DMS79 treated with DMSO at 0.1 percent for 48 hours (cell line): ENCODE data around the gene LRRC8A.
"Not testable (repeated sequence)": the region's sequence is repeated elsewhere in the genome, so short reads cannot be mapped to it uniquely, and the experiment has no call there.

Experiments used
- DNase-seq: peaks from one replicate; lab custom pipeline; 2025; lab: John Stamatoyannopoulos, UW

The LRRC8A gene

DNA sequence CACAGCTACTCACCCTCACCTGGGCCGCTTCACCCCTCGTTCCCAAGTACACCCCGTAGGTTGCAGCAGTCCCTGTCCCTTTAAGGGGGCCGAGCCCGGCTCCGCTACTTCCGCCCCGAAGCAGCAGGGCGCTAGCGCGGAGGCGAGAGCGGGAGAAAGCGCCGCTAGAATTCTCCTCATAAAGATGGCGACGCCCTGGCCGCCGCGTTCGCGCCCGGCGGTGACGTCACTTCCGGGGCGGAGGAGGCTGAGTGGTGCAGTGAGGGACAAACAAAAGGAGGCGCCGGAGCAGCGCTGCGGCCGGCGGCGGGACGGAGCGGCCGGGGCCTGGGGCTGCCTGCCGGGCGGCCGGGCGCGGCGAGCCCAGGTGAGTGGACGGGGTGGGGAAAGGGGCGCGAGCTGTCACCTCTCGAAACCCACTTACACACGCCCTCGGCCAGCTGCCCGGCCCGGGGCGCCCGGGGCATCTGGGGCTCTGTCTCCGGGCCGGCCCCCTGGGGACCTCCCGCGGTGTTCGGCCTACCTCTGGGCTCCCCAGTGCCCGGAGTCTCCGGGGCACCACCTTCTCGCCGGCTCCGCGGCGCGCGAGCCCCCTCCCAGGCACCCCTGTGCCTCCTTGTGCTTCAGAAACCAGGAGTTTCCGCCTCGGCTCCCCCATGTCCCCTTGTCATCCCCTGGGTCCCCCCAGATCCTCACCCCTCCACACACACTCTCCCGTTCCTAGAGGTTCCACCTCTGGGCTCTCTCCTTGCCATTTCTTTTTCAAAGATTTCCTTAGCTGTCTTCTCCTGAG is at the start of gene LRRC8A, which contains the start of gene KYAT1:
LRRC8A (plus strand) TSS at position 250 of the 793 bp plus-strand sequence. CDS start 25,032 bp downstream, outside the sequence.
KYAT1 (minus strand) TSS at position 67 of the 793 bp plus-strand sequence. CDS start 36,545 bp downstream, outside the sequence.
- peak; percentile 91 for DNase-seq

DNA sequence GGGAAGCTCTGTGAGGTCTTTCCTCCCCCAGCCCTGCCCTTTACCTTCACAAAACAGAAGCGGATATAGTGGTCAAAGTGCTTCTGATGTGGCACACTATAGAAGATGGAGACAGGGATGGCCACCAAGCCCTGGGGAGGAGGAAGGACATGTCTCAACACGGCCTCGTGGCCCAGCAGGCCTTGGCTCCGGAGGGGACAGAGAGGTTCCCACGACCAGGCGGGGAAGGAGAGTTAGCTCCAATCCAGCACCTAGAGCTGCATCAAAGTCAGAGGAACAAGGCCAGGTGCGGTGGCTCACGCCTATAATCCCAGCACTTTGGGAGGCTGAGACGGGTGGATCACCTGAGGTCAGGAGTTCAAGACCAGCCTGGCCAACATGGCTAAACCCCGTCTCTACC is 48.2 kb upstream of the LRRC8A start:
- no peak for DNase-seq

DNA sequence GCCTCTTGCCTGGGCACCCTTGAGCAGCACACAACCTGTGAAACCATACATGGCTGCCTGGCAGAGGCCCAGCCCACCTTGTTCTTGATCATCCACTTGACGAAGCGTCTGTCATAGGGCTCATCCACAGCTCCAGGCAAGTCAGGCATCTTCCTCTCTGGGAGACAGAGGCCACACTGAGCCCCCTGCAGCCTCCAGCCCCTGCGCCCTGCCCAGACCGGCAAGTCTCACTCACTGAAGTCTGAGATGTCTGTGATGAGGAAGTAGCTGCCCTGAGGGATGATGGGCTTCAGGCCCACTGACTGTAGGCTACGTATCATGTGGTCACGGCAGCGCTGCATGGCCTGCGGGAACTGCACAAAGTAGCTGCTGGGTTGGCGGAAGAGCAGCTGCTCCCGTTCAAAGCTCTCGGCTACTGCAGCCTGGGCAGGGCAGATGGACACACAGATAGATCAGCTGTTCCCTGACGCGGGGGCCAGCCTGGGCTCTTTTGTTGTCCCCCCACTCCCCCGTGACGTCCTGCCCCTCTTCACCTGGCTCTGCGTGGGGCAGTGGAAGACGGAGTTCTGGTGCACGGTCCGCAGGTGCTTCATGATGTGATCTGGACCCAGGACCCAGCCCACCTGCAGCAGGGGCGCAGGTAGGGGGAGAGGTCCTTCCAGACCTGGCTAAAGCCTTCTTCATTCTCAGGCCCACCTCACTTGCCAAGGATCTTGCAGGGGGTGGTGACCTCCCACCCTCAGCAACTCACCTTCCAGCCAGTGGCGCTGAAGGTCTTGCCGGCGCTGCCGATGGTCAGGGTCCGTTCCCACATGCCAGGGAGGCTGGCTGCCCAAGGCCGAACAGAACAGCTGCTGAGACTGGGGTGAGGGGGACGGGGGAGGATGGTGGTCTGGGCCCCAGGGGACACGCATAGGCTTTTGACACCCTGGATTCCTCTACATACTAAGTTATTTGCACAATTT is 46.4 kb upstream of the LRRC8A start:
- DNase-seq: no peak

DNA sequence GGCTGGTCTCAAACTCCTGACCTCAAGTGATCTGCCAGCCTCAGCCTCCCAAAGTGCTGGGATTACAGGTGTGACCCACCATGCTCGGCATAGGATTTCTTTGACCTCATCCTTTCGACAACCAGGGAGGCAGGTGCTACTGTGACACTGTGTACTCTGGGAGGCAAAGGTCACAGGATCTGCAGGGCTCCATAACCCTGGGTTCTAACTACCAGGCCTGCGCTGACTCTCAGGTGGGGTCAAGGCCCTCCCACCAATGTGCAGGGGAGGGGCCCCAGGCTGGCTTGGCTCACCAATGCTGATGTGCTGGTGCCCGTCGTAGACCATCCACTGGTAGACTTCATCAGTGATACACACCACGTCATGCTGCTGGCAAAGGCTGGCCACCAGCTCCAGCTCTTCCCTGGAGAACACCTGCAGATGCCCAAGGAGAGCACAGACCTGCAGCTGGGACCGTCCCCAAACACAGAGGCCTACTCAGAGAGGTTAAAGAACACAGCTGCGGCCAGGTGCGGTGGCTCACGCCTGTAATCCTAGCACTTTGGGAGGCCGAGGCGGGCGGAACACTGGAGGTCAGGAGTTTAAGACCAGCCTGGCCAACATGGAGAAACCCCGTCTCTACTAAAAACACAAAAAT is 45.3 kb upstream of the LRRC8A start:
- no peak for DNase-seq

DNA sequence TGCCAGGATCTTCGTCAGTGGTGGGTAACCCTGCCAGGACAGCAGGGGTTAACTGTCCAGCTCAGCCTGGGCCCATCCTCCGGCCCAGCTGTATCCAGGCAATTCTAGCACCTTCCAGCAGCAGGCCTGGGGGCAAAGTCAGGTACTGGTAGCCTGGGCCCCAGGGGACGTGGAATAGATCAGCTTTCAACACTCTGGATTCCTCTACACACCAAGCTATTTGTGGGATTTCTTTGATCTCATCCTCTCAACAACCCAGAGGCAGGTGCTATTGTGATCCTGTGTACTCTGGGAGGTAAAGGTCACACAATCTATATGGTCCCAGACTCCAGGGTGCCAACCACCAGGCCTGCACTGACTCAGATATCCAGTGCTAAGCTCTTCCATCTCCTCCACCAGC is 43.6 kb upstream of the LRRC8A start:
- no peak for DNase-seq

DNA sequence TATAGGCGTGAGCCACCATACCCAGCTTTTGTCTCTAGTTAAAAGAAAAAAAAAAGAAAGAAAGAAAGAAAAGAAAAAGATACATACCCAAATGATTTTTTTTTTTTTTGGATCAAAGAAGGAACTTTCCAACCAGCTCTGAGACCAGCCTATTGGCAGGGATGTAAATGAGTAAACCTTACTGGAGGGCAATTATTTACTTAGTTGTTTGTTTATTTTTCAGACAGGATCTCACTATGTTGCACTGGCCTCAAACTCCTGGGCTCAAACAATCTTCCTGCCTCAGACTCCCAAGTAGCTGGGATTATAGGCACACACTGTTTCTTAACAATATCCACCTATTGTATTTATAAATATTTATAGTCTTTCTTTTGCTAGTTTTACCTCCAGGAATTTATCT is 41.4 kb upstream of the LRRC8A start:
- no peak for DNase-seq

DNA sequence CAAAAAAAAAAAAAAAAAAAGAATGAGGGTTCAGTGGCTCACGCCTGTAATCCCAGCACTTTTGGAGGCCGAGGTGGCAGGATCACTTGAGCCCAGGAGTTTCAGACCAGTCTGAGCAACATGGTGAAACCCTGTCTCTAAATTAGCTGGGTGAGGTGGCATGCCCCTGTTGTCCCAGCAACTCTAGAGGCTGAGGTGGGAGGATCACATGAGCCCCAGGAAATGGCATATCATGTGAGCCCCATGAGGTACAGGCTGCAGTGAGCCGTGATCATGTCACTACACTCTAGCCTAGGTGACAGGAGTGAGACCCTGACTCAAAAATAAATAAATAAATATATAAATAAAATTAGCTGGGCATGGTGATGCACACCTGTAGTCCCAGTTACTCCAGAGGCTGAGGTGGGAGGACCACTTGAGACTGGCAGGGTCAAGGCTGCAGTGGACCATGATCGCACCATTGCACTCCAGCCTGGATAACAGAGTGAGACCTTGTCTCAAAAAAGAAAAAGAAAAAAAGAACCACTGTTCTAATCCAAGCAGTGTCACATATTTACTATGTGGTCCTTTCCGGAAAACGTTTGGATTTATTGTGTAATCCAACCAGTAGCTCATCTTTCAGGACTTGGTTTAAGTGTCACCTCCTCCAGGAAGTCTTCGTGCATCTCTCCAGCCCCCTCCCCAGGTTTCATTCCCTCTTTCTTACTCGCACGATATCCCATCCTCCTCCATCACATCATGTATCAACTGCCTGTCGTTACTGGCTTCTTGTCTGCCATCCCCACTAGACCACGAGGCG is 40.0 kb upstream of the LRRC8A start:
- DNase-seq: no peak

DNA sequence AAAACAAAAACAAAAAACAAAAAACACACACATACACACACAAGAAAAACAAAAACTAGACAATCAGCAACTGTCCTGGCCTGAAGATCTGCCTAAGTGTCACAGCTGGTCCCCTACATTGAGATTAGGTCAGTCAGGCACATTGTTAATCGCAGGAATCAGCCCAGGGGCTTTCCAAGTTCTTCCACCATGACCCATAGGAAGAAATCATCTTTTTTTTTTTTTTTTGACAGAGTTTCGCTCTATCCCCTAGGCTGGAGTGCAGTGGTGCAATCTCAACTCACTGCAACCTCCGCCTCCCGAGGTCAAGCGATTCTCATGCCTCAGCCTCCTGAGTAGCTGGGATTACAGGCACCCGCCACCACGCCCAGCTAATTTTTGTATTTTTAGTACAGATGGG is 38.8 kb upstream of the LRRC8A start:
- not testable (repeated sequence) for DNase-seq

DNA sequence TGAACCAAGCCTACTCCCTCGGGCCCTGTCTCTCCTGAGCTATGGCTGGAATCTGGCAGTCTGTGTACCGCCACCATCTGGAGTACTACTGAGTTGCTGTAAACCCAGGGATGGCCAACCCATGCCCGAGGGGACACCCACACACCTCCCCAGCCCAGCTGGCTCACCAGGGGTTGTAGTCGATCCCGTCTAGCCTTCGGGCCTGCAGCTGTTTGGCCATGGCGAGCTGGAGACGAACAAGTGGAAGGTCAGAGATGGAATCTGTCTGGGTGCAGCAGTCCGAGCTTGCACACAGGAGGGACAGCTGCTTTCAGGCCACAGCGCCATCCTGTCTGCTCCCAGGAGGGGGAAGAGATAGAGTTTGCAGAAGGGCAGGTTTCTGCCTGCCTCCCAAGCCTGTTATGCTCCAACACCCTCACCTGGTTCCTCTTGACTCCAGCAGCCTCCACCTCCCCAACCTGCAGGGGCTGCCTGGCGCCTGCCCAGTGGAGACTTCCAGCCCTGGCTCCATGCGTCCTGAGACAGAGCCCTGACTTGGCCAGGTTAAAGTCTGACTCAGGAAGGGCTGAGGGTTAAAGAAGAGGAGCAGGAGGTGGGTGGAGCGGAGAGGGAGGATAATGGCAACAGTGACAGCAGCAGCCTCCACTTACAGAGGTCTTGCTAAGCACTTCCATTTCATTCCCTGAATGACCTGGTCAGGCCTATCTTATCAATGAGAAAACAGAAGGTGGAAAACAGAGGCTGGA is 36.6 kb upstream of the LRRC8A start:
- DNase-seq: peak; percentile 94

DNA sequence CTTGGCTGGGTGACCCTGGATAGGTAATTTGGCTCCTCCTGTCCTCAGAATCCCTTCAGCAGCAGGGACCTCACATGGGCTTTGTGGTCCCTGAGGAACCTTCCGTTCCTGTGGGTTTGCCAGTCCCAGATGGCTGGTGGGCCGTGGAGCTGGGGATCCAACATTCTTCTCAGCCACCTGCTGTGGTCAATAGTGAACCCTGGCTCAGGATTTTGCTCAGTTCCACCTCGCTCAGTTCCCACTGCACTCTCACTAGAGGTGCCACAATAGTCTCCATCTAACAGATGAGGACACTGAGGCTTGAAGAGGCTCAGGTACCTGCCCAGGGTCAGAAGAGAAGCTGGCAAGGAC is 35.3 kb upstream of the LRRC8A start:
- no peak for DNase-seq

DNA sequence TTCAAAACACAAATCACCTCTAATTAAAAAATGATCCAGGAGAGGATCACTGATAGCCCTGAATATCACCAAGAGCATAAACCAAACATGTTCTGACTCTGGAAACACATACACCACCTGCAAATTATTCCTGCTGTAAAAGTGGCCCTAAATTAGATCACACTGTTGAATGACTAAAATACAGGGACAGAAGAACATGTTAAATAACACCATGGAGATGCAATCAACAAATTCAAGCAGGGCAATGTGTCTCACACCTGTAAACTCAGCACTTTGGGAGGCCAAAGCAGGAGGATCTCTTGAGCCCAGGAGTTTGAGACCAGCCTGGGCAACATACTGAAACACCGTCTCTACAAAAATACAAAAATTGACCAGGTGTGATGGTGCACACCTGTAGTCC is 34.1 kb upstream of the LRRC8A start:
- DNase-seq: no peak

DNA sequence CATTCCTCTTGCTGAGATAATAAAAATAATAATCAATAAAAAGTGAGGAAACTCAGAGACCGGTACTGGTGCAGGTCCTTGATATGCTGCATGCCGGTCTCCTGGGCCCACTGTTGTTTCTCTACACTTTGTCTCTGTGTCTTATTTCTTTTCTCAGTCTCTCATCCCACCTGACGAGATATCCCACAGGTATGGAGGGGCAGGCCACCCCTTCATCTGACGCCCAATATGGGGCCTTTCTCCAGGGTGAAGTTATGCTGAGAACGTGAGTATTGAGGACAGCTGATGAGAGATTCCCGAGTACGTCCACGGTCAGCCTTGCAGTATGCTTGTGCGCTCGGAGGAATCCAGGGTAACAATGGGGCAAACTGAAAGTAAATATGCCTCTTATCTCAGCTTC is 30.9 kb upstream of the LRRC8A start:
- not testable (repeated sequence) for DNase-seq

DNA sequence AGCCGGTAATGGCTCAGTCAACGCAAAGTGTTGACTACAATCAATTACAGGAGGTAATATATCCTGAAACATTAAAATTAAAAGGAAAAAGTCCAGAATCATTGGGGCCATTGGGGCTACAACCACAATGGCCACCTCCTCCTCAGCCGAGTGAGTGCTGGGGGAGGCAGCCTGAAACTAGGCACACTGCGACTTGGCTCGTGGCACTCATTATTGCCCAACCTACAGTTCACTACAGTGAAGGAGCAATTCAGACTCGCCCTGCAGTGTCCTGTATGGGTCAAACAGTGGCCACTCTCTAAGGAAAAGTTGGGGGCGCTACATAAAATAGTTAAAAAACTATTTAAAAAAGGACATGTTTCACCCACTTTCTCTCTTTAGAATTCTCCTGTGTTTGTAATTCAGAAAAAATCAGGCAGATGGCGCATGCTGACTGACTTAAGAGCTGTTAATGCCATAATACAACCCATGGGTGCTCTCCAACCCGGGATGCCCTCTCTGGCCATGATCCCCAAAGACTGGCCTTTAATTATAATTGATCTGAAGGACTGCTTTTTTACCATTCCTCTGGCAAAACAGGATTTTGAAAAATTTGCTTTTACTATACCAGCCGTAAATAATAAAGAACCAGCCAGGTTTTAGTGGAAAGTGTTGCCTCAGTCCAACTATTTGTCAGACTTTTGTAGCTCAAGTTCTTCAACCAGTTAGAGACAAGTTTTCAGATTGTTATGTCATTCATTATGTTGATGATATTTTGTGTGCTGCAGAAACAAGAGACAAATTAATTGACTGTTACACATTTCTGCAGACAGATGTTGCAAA is 29.9 kb upstream of the LRRC8A start:
- not testable (repeated sequence) for DNase-seq

DNA sequence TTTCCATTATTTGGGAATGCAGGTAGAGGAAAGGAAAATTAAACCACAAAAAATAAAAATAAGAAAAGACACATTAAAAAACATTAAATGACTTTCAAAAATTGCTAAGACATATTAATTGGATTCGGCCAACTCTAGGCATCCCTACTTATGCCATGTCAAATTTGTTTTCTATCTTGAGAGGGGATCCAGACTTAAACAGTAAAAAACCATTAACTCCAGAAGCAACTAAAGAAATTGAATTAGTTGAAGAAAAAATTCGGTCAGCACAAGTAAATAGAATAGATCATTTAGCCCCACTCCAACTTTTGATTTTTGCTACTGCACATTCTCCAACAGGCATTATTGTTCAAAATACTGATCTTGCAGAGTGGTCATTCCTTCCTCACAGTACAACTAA is 29.3 kb upstream of the LRRC8A start:
- DNase-seq: not testable (repeated sequence)

DNA sequence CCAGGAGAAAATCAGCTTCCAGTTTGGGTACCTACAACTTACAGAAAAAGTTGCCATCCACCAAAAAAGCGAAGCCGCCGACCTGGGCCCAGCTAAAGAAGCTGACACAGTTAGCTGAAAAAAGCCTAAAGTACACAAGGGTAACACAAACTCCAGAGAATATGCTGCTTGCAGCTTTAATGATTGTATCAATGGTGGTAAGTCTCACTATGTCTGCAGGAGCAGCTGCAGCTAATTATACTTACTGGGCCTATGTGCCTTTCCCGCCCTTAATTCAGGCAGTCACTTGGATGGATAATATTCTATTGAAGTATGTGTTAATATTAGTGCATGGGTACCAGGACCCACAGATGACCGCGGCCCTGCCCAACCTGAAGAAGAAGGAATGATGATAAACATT is 27.5 kb upstream of the LRRC8A start:
- not testable (repeated sequence) for DNase-seq

DNA sequence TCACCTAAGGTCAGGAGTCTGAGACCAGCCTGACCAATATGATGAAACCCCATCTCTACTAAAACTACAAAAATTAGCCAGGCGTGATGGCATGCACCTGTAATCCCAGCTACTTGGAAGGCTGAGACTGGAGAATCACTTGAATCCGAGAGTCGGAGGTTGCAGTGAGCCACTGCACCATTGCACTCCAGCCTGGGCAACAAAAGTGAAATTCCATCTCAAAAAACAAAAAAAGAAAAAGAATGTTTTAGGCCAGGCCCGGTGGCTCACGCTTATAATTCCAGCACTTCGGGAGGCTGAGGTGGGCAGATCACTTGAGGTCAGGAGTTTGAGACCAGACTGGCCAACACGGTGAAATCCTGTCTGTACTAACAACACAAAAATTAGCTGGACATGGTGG is 23.5 kb upstream of the LRRC8A start:
- not testable (repeated sequence) for DNase-seq

DNA sequence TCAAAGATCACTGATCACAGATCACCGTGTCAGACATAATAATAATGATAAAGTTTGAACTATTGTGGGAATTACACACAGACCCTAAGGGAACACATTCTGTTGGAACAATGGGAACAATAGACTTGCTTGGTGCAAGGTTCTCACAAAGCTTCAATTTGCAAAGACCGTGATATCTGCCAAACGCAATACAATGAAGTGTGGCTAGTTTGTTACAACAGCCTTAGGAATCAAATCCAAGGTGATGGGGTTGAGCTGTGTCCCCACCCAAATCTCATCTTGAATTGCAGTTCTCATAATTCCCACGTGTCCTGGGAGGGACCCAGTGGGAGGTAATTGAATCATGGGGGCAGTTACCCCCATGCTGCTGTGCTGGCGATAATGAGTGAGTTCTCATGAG is 21.0 kb upstream of the LRRC8A start:
- no peak for DNase-seq

DNA sequence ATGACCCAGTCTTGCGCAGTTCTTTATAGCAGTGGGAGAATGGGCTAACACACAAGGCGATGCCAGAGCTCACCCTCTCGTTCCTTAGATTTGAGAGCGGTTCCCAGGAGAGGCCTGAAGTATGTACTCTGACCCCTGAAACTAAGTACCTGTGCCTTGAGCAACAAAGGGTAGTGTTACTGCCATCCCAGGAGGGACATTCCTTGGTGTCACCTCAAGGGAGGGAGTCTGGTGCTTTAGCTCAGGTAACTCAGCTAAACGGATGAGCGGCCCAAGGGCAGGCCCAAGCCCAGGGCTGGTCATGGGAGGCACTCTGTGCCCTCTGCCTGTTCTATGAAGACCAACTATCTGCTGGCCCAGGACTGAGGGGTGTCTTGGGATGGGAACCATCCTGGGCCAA is 20.4 kb upstream of the LRRC8A start:
- no peak for DNase-seq

DNA sequence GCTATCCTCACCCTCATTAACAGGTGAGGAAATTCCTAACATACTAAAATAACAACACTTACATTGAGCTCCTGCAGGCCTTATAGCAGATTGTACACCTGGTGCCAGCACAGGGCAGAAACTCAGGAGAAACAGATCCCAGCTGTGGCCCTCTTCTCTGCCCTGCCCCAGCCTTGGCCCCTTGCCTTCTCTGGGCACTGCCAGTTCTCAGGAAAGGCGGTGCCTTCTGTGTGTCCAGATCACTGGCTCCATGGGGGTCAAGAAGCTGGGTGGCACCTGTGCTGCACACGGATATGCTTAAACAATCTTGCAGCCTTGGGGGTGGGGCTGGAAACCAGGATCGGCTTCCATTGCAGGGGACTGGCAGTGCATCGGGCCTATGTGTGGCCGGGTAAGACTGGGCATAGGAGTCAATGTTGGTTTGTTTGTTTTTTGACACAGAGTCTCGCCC is 19.5 kb upstream of the LRRC8A start:
- no peak for DNase-seq

DNA sequence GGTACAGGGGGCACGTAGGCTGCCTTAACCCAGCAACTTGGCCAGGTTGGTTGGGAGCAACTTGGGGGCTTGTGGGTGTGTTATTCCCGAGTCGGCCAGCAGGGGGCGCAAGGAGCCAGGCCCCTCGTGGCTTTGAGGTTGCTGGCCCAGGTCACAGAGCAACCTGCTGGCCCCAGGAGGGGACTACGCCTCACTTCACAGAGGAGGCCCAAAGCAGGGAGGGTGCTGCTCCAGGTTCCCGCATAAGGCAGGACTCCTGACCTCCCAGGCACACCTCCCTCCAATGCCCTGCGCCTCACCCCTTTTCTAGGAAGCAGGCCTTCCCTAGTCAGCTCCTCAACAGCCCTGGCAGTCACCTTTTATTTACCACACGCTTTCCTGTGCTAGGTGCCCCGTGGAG is 18.3 kb upstream of the LRRC8A start:
- peak; percentile 13 for DNase-seq
